GM23338 (cell line): ENCODE results near the gene MDM4.

Experiments
- EZH2 ChIP-seq: fragments of 200-600 bp; sonication (generic); IDR thresholded peaks from one replicate; pipeline ENCODE4 v1.8.0; 2017; ENCODE audit warnings: antibody characterized with exemption, mild to moderate bottlenecking, low read depth; ENCODE audit not compliant: unreplicated experiment
- EZH2phosphoT487 ChIP-seq: fragments of 200-600 bp; sonication (generic); IDR thresholded peaks from one replicate; pipeline ENCODE4 v1.8.1; 2018; ENCODE audit warnings: antibody characterized with exemption; ENCODE audit not compliant: unreplicated experiment
- JUNB ChIP-seq: IDR thresholded peaks from one replicate; pipeline ENCODE4 v1.6.1; 2016; ENCODE audit warnings: antibody characterized with exemption; ENCODE audit not compliant: unreplicated experiment
- POLR2AphosphoS5 ChIP-seq: IDR thresholded peaks from 2 replicates; pipeline ENCODE4 v1.6.1; 2016; ENCODE audit warnings: antibody characterized with exemption, low read depth
- REST ChIP-seq: IDR thresholded peaks from one replicate; pipeline ENCODE4 v1.6.1; 2018; ENCODE audit warnings: antibody characterized with exemption; ENCODE audit not compliant: unreplicated experiment
- ZNF331 ChIP-seq: fragments of 250-450 bp; sonication (Bioruptor Pico); IDR thresholded peaks from 2 replicates; pipeline ENCODE4 v1.5.0; 2020; ENCODE audit warnings: low read depth, mild to moderate bottlenecking, moderate library complexity
- TF ChIP-seq, protein P1 (sequence below), 2 experiments: fragments of 200-600 bp in 1 of 2; sonication (generic) in 1 of 2; conservative IDR thresholded peaks; 2 replicates each; pipeline versions ENCODE4 v1.5.1 to v1.6.1; 2016 to 2017; ENCODE audit warnings: antibody characterized with exemption in 2 of 2, low read depth in 2 of 2, mild to moderate bottlenecking in 2 of 2, moderate library complexity in 1 of 2
- TF ChIP-seq, protein P2 (sequence below): IDR thresholded peaks from 2 replicates; pipeline ENCODE4 v1.6.1; 2016; ENCODE audit warnings: antibody characterized with exemption

- TF ChIP-seq, protein P1, sequence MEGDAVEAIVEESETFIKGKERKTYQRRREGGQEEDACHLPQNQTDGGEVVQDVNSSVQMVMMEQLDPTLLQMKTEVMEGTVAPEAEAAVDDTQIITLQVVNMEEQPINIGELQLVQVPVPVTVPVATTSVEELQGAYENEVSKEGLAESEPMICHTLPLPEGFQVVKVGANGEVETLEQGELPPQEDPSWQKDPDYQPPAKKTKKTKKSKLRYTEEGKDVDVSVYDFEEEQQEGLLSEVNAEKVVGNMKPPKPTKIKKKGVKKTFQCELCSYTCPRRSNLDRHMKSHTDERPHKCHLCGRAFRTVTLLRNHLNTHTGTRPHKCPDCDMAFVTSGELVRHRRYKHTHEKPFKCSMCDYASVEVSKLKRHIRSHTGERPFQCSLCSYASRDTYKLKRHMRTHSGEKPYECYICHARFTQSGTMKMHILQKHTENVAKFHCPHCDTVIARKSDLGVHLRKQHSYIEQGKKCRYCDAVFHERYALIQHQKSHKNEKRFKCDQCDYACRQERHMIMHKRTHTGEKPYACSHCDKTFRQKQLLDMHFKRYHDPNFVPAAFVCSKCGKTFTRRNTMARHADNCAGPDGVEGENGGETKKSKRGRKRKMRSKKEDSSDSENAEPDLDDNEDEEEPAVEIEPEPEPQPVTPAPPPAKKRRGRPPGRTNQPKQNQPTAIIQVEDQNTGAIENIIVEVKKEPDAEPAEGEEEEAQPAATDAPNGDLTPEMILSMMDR (conservative IDR thresholded peaks at IDR 0.05; ENCODE audit: low read depth in 2 of 2) = no peak
- TF ChIP-seq EZH2 = no peak
- no peak for TF ChIP-seq REST
- TF ChIP-seq POLR2AphosphoS5 = no peak
- no peak for TF ChIP-seq EZH2phosphoT487
- TF ChIP-seq ZNF331 (CRISPR knock-in tag) = no peak
- TF ChIP-seq, protein P2, sequence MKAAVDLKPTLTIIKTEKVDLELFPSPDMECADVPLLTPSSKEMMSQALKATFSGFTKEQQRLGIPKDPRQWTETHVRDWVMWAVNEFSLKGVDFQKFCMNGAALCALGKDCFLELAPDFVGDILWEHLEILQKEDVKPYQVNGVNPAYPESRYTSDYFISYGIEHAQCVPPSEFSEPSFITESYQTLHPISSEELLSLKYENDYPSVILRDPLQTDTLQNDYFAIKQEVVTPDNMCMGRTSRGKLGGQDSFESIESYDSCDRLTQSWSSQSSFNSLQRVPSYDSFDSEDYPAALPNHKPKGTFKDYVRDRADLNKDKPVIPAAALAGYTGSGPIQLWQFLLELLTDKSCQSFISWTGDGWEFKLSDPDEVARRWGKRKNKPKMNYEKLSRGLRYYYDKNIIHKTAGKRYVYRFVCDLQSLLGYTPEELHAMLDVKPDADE = no peak
- TF ChIP-seq JUNB = no peak
These were observed 40.3 kb downstream of the MDM4 start for GRCh38 chr1:204556458-204557052.
